ENCODE results near the gene RLBP1.

- TF ChIP-seq CTCF (IDR thresholded peaks at IDR 0.05) (no peak), POLR2A (IDR thresholded peaks at IDR 0.05) (no peak)
Measured at GRCh38 chr15:89215627-89216026, 5.8 kb downstream of the RLBP1 start.

Measured in right lobe of liver (tissue), 4 donors.